GM12801 (cell line): ENCODE data around the gene C12orf43.

Experiments used
- TF ChIP-seq, protein P1 (sequence below): IDR thresholded peaks from one replicate; pipeline ENCODE4 v1.5.1; 2011; ENCODE audit warnings: control low read depth; ENCODE audit not compliant: insufficient read length; ENCODE audit errors: extremely low read depth

The C12orf43 gene

DNA sequence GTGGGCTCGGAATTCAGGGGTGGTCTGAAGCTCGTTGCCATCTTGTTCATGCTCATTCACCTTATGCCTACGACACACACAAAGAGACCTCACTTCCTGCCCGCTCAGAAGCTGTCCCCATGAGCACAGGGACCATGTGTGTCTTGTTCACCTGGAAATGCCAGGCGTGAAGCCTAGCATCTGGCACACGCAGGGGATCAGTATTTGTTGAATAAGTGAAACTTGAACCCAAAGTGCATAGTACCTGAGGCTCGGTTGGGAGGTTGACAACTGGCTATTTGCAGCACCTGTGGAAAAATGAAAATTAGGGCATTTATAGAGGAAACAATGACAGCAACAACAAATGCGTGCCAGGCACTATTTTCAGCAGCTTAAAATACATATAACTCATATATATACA is 5.4 kb downstream of the C12orf43 start:
- TF ChIP-seq, protein P1, sequence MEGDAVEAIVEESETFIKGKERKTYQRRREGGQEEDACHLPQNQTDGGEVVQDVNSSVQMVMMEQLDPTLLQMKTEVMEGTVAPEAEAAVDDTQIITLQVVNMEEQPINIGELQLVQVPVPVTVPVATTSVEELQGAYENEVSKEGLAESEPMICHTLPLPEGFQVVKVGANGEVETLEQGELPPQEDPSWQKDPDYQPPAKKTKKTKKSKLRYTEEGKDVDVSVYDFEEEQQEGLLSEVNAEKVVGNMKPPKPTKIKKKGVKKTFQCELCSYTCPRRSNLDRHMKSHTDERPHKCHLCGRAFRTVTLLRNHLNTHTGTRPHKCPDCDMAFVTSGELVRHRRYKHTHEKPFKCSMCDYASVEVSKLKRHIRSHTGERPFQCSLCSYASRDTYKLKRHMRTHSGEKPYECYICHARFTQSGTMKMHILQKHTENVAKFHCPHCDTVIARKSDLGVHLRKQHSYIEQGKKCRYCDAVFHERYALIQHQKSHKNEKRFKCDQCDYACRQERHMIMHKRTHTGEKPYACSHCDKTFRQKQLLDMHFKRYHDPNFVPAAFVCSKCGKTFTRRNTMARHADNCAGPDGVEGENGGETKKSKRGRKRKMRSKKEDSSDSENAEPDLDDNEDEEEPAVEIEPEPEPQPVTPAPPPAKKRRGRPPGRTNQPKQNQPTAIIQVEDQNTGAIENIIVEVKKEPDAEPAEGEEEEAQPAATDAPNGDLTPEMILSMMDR, result no peak

DNA sequence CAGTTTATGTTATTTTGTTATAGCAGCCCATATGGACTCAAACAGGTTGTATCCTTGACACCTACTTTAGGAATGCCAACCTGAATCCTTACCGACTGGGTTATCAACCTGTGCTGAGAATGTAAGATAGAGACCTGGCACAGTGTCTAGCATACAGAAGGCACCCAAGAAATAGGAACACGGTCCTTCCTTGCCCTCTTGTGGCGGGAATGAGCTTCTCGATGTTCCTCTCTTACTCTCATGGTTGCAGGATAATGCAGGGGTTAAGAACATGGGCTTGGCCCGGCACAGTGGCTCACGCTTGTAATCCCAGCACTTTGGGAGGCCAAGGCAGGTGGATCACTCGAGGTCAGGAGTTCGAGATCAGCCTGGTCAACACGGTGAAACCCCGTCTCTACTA is 6.5 kb downstream of the C12orf43 start:
- TF ChIP-seq, protein P1, result no peak

DNA sequence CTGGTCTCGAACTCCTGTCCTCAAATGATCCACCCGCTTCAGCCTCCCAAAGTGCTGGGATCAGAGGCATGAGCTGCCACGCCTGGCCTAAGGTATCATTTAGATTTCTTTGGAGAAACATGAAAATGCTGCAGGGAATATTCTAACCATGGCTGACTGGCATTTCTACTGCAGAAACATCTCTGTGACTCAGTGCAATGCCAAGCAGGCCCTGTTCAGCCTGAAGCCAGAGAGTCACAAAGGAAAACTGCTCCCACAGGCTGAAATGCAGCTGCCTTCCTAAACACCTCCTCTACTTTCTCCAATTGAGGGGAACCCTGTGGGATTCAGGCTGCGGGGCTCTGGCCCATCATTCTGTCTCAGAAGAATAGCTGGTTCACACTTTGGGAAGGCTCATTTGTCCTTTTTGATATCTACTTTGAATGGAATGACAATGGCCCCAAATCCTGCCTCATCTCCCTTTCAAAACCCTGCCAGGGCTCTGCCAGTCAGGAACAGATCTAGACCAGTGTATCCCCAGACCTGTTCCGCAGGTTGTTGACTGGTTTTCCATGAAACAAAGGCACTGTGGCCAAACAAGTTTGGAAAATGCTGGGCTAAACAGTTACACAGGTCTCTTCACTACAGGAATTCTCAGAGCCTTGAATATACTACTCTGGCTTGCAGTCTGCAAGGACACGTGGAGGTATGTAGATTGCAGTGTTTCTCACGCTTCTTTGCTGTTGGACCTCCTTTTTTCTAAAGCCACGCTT is 7.8 kb downstream of the C12orf43 start:
- TF ChIP-seq, protein P1, result no peak

DNA sequence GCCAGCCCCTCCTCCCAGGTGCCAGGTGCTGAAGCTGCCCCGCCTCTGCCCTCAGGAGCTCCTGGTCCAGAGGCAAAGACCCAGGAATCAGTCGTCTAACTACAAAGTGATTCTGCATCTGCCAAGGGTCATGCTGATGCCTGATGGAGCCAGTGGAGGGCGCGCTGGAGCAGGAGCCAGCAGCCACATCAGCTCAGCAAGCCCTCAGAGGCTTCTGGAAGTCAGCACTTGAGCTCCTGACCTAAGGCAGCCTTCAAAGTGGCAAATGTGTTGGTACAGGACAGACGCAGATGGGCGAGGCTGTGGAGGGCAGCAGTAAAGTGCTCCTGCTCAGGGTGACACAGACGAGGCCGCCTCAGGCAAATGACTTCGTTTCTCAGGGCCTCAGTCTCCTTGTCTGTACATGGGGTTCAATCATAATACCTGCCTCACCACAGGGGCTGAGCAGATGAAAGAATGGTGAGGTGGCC is 10.9 kb downstream of the C12orf43 start:
- TF ChIP-seq, protein P1, result no peak

DNA sequence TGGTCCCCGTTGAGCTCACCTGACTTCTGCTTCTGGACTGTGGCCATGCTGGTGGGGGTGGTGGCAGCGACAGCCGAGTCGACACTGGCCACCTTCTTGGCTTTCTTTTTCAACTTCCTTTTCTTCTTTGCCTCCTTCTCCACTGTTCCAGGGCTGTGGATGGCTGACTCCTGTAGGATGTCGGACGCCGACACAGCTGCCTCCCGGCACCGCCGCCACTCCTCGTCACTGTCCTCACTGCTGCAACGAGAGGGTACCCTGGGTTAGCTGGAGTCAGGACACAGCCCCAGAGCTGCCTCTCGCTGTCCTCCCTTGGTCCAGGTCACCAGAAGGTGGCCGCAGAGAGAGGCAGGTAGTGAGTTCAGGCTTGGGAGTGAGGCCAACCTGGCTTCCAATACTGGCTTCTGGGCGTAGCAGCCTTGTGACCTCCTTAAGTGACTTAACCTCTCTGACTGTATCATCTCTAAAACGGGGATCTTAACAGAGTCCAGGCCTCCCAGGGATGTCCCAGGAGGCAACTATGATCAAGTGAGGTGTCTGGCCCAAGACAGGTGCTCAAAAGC is 12.0 kb downstream of the C12orf43 start:
- TF ChIP-seq, protein P1, result no peak

DNA sequence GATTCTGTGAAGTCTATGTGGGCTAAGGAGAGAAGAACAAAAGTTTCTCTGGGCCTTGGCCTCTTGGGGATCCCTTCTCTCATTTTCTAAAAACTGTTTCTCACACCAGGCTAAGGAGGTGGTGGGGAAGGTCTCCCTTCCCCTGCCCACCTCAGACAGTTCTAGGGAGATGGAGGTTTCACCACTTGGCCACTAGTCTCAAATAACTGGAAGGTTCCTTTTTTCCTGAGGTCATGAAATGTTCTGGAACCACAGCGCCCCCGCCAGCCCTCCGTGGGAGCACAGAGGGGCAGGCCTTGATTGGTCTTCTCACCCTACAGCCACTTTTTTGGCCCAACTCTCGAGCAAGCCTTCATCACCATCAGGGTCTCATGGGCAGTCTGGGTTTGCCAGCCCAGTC is 12.6 kb downstream of the C12orf43 start:
- TF ChIP-seq, protein P1, result no peak

DNA sequence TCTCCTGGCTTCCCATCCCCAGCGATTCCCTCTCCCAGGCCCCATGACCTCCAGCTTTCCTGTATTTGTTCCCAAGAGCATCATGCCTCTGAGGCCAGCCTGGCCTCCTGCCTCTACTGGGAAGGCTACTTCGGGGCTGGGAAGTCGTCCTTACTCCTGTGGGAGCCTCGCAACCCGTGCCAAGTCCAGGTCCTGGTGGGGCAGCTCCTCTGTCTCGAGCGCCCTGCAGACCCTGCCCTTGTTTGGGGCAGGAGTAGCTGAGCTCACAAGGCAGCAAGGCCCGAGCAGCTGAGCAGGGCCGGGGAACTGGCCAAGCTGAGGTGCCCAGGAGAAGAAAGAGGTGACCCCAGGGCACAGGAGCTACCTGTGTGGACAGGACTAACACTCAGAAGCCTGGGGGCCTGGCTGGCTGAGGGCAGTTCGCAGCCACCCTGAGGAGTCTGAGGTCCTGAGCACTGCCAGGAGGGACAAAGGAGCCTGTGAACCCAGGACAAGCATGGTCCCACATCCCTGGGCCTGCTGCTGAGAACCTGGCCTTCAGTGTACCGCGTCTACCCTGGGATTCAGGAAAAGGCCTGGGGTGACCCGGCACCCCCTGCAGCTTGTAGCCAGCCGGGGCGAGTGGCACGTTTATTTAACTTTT is 14.3 kb downstream of the C12orf43 start:
- TF ChIP-seq, protein P1, result no peak
